ES-I3 (cell line): Measurements from ENCODE around the gene LPAR3.

Source experiments
- H3K36me3 ChIP-seq: 2 replicates; pipeline ENCODE4 v1.6.1; 2013; ENCODE audit warnings: mild to moderate bottlenecking, low read length, control low read depth, moderate library complexity; ENCODE audit not compliant: insufficient read depth
- H3K4me1 ChIP-seq: 2 replicates; pipeline ENCODE4 v1.6.1; 2013; ENCODE audit warnings: mild to moderate bottlenecking, control low read depth, low read length; ENCODE audit not compliant: insufficient read depth
- H3K9ac ChIP-seq: 2 replicates; pipeline ENCODE4 v1.6.1; 2013; ENCODE audit warnings: low read depth, mild to moderate bottlenecking, low read length, moderate library complexity
- H3K9me3 ChIP-seq: 2 replicates; pipeline ENCODE4 v1.6.1; 2013; ENCODE audit warnings: mild to moderate bottlenecking, low read length, moderate library complexity; ENCODE audit not compliant: control insufficient read depth, insufficient read depth

The LPAR3 gene

GRCh38 chr1:84809023-84809422 is 84.0 kb downstream of the LPAR3 start:
- H3K9me3 ChIP-seq = no peaks in the 10 kb centered on the region
- no peak overlapping the region for H3K9ac ChIP-seq
- no peaks in the 10 kb centered on the region for H3K36me3 ChIP-seq
- no peaks in the 10 kb centered on the region for H3K4me1 ChIP-seq

GRCh38 chr1:84803604-84804003 is 89.4 kb downstream of the LPAR3 start:
- Histone ChIP-seq H3K36me3 (no peaks in the 10 kb centered on the region), H3K4me1 (peaks cover 5% of the 10 kb centered on the region; the same call in 1 of the 2 replicates), H3K9ac (no peak overlapping the region), H3K9me3 (no peaks in the 10 kb centered on the region)

- H3K9ac ChIP-seq = no peak overlapping the region
- H3K4me1 ChIP-seq = peaks cover 5% of the 10 kb centered on the region; the same call in 1 of the 2 replicates
- no peaks in the 10 kb centered on the region for H3K36me3 ChIP-seq
- no peaks in the 10 kb centered on the region for H3K9me3 ChIP-seq
These were observed 90.3 kb downstream of the LPAR3 start for GRCh38 chr1:84802567-84803232.

GRCh38 chr1:84800090-84801073 is 92.6 kb downstream of the LPAR3 start:
- Histone ChIP-seq H3K9ac (no peak overlapping the region), H3K9me3 (no peaks in the 10 kb centered on the region), H3K4me1 (peaks cover 5% of the 10 kb centered on the region; the same call in 1 of the 2 replicates), H3K36me3 (no peaks in the 10 kb centered on the region)

GRCh38 chr1:84797603-84798002 is 95.4 kb downstream of the LPAR3 start:
- no peaks in the 10 kb centered on the region for H3K36me3 ChIP-seq
- no peaks in the 10 kb centered on the region for H3K9me3 ChIP-seq

GRCh38 chr1:84795966-84796600 is 96.9 kb downstream of the LPAR3 start:
- H3K4me1 ChIP-seq = no peaks in the 10 kb centered on the region
- H3K9ac ChIP-seq = no peak overlapping the region
- H3K9me3 ChIP-seq = no peaks in the 10 kb centered on the region
- no peaks in the 10 kb centered on the region for H3K36me3 ChIP-seq

More at GRCh38 chr1:84797603-84798002, 95.4 kb downstream of the LPAR3 start:
- H3K9ac ChIP-seq = no peak overlapping the region
- peaks cover 5% of the 10 kb centered on the region; the same call in 1 of the 2 replicates for H3K4me1 ChIP-seq

- H3K9ac ChIP-seq = no peak overlapping the region
- H3K9me3 ChIP-seq = no peaks in the 10 kb centered on the region
- no peaks in the 10 kb centered on the region for H3K36me3 ChIP-seq
- H3K4me1 ChIP-seq = no peaks in the 10 kb centered on the region
These were observed 97.8 kb downstream of the LPAR3 start for GRCh38 chr1:84795213-84795612.

GRCh38 chr1:84792421-84792820 is 100.6 kb downstream of the LPAR3 start:
- H3K4me1 ChIP-seq = no peaks in the 10 kb centered on the region
- no peaks in the 10 kb centered on the region for H3K9me3 ChIP-seq
- H3K9ac ChIP-seq = no peak overlapping the region
- no peaks in the 10 kb centered on the region for H3K36me3 ChIP-seq

GRCh38 chr1:84789014-84789413 is 104.0 kb downstream of the LPAR3 start:
- H3K36me3 ChIP-seq = no peaks in the 10 kb centered on the region
- H3K9ac ChIP-seq = no peak overlapping the region
- no peaks in the 10 kb centered on the region for H3K4me1 ChIP-seq
- H3K9me3 ChIP-seq = no peaks in the 10 kb centered on the region

GRCh38 chr1:84785271-84786036 is 107.6 kb downstream of the LPAR3 start:
- Histone ChIP-seq H3K4me1 (no peaks in the 10 kb centered on the region), H3K9me3 (no peaks in the 10 kb centered on the region), H3K36me3 (no peaks in the 10 kb centered on the region), H3K9ac (no peak overlapping the region)

- H3K4me1 ChIP-seq = no peaks in the 10 kb centered on the region
- H3K9ac ChIP-seq = no peak overlapping the region
- no peaks in the 10 kb centered on the region for H3K36me3 ChIP-seq
- no peaks in the 10 kb centered on the region for H3K9me3 ChIP-seq
These were observed 110.1 kb downstream of the LPAR3 start for GRCh38 chr1:84782881-84783280.

- no peaks in the 10 kb centered on the region for H3K4me1 ChIP-seq
- H3K36me3 ChIP-seq = no peaks in the 10 kb centered on the region
- H3K9ac ChIP-seq = peak overlapping the region; percentile 43; the same call in 1 of the 2 replicates
- no peaks in the 10 kb centered on the region for H3K9me3 ChIP-seq
These were observed 110.8 kb downstream of the LPAR3 start for GRCh38 chr1:84781946-84782771.

GRCh38 chr1:84780000-84780716 is 112.8 kb downstream of the LPAR3 start:
- H3K9ac ChIP-seq = no peak overlapping the region
- H3K36me3 ChIP-seq = no peaks in the 10 kb centered on the region
- no peaks in the 10 kb centered on the region for H3K9me3 ChIP-seq
- no peaks in the 10 kb centered on the region for H3K4me1 ChIP-seq
